ENCODE data around the gene ETV2. TPM values are rescaled to one million over a fixed set of nuclear protein-coding genes. Genes with fewer than 3 reads are reported as not detected.
"Not testable (repeated sequence)": the region's sequence is repeated elsewhere in the genome, so short reads cannot be mapped to it uniquely, and the experiment has no call there.

The ETV2 gene
- total and polyA plus RNA-seq, 2 experiments from 2014 or later = 3.1 TPM

GRCh38 chr19:35644987-35645679 lies 3.6 kb downstream of the ETV2 start:
- Histone ChIP-seq H3K36me3 (no peaks in the 10 kb centered on the region), H3K4me1 (ENCODE audit: low read depth) (peaks cover 5% of the 10 kb centered on the region), H3K4me3 (peak overlapping the region; percentile 33), H3K27ac (peak overlapping the region; percentile 67), H3K9me3 (ENCODE audit: low read depth) (no peaks in the 10 kb centered on the region), H3K27me3 (no peaks in the 10 kb centered on the region)
- DNase-seq (ENCODE audit: low read depth in 1 of 2, low spot score in 1 of 2) = peak; percentile 70 to 85
- TF ChIP-seq, protein P1, sequence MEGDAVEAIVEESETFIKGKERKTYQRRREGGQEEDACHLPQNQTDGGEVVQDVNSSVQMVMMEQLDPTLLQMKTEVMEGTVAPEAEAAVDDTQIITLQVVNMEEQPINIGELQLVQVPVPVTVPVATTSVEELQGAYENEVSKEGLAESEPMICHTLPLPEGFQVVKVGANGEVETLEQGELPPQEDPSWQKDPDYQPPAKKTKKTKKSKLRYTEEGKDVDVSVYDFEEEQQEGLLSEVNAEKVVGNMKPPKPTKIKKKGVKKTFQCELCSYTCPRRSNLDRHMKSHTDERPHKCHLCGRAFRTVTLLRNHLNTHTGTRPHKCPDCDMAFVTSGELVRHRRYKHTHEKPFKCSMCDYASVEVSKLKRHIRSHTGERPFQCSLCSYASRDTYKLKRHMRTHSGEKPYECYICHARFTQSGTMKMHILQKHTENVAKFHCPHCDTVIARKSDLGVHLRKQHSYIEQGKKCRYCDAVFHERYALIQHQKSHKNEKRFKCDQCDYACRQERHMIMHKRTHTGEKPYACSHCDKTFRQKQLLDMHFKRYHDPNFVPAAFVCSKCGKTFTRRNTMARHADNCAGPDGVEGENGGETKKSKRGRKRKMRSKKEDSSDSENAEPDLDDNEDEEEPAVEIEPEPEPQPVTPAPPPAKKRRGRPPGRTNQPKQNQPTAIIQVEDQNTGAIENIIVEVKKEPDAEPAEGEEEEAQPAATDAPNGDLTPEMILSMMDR (IDR thresholded peaks at IDR 0.05; ENCODE audit: low read depth, low read length) = no peak

- DNase-seq (ENCODE audit: low read depth in 1 of 2, low spot score in 1 of 2) = no peak
- Histone ChIP-seq H3K27ac (no peak overlapping the region), H3K9me3 (ENCODE audit: low read depth) (no peaks in the 10 kb centered on the region), H3K36me3 (no peaks in the 10 kb centered on the region), H3K27me3 (no peaks in the 10 kb centered on the region), H3K4me1 (ENCODE audit: low read depth) (peaks cover 5% of the 10 kb centered on the region), H3K4me3 (no peak overlapping the region)
- TF ChIP-seq, protein P1 (IDR thresholded peaks at IDR 0.05; ENCODE audit: low read depth, low read length) = no peak
Observed at GRCh38 chr19:35645680-35646511, 4.4 kb downstream of the ETV2 start.

- no peaks in the 10 kb centered on the region for H3K27me3 ChIP-seq
- H3K36me3 ChIP-seq = peaks cover 6% of the 10 kb centered on the region
- peaks cover 5% of the 10 kb centered on the region for H3K4me1 ChIP-seq (ENCODE audit: low read depth)
- DNase-seq (ENCODE audit: low read depth in 1 of 2, low spot score in 1 of 2) = peak; percentile 97 to 98
- no peaks in the 10 kb centered on the region for H3K9me3 ChIP-seq (ENCODE audit: low read depth)
- peak within 1 kb of the TSS; percentile 66 for H3K4me3 ChIP-seq
- TF ChIP-seq, protein P1 (IDR thresholded peaks at IDR 0.05; ENCODE audit: low read depth, low read length) = no peak
- H3K27ac ChIP-seq = peak within 1 kb of the TSS; percentile 70
Observed at GRCh38 chr19:35648017-35648961, 6.7 kb downstream of the ETV2 start, which contains the start of gene COX6B1. TSS of gene COX6B1 (plus strand) at chr19:35648323. CDS start at chr19:35651244, 2,921 bp downstream.

GRCh38 chr19:35650581-35650980 lies 9.0 kb downstream of the ETV2 start:
- no peaks in the 10 kb centered on the region for H3K9me3 ChIP-seq (ENCODE audit: low read depth)
- peaks cover 5% of the 10 kb centered on the region for H3K4me1 ChIP-seq (ENCODE audit: low read depth)
- H3K4me3 ChIP-seq = no peak overlapping the region
- H3K36me3 ChIP-seq = peaks cover 22% of the 10 kb centered on the region
- H3K27me3 ChIP-seq = no peaks in the 10 kb centered on the region
- DNase-seq (ENCODE audit: low read depth in 1 of 2, low spot score in 1 of 2) = no peak
- no peak overlapping the region for H3K27ac ChIP-seq
- TF ChIP-seq, protein P1 (IDR thresholded peaks at IDR 0.05; ENCODE audit: low read depth, low read length) = no peak

DNA sequence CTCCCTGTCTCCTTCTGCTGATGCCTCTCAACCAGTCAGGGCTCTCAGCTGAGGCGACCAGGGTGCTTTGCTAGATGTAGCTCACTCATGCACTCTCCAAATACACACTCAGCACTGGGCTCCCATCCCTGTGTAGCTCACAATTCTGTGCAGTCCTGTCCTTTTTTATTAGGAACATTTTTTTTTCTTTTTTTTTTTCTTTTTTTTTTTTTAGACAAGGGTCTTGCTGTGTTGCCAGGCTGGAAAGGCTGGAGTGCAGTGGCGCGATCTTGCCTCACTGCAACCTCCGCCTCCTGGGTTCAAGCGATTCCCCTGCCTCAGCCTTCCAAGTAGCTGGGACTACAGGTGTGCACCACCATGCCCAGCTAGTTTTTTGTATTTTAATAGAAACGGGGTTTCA lies 13.3 kb downstream of the ETV2 start:
- not testable (repeated sequence) for DNase-seq (ENCODE audit: low read depth in 1 of 2, low spot score in 1 of 2); H3K27ac ChIP-seq; H3K9me3 ChIP-seq (ENCODE audit: low read depth); H3K27me3 ChIP-seq; H3K4me3 ChIP-seq; H3K4me1 ChIP-seq (ENCODE audit: low read depth)
- peaks cover 50% of the 10 kb centered on the region for H3K36me3 ChIP-seq
